Neural progenitor cell (in vitro differentiated cells): ENCODE measurements around the gene MPPED2. TPM values are rescaled to one million over a fixed set of nuclear protein-coding genes. Genes with fewer than 3 reads are reported as not detected.

ENCODE experiments used
- DNase-seq: peaks from one replicate; pipeline ENCODE4 v3.0.0-alpha.2; 2016; ENCODE audit warnings: low spot score
- H2AFZ ChIP-seq: fragments of 200-600 bp; sonication (generic); replicated peaks from 2 replicates; pipeline ENCODE4 v1.6.1; 2016; ENCODE audit warnings: antibody characterized with exemption
- H3F3A ChIP-seq: fragments of 200-600 bp; sonication (generic); 2 replicates; pipeline ENCODE4 v1.6.1; 2016; ENCODE audit warnings: antibody characterized with exemption, low read depth
- H3K27ac ChIP-seq: fragments of 200-600 bp; sonication (generic); 2 replicates; pipeline ENCODE4 v1.5.1; 2016; ENCODE audit warnings: mild to moderate bottlenecking
- H3K27me3 ChIP-seq: fragments of 200-600 bp; sonication (generic); 2 replicates; pipeline ENCODE4 v1.6.1; 2016; ENCODE audit warnings: mild to moderate bottlenecking, moderate library complexity
- H3K36me3 ChIP-seq: fragments of 200-600 bp; sonication (generic); 2 replicates; pipeline ENCODE4 v1.5.1; 2016
- H3K4me1 ChIP-seq: fragments of 200-600 bp; sonication (generic); 2 replicates; pipeline ENCODE4 v1.6.1; 2016; ENCODE audit warnings: mixed run types
- H3K4me2 ChIP-seq: fragments of 200-600 bp; sonication (generic); 2 replicates; pipeline ENCODE4 v1.6.1; 2016
- H3K4me3 ChIP-seq: fragments of 200-600 bp; sonication (generic); 2 replicates; pipeline ENCODE4 v1.5.1; 2016
- H3K79me2 ChIP-seq: fragments of 200-600 bp; sonication (generic); 2 replicates; pipeline ENCODE4 v1.6.1; 2016; ENCODE audit warnings: low read depth
- H3K9ac ChIP-seq: fragments of 200-600 bp; sonication (generic); 2 replicates; pipeline ENCODE4 v1.6.1; 2016
- H3K9me3 ChIP-seq: fragments of 200-600 bp; sonication (generic); 2 replicates; pipeline ENCODE4 v1.5.1; 2016; ENCODE audit warnings: low read depth
- H4K20me1 ChIP-seq: fragments of 200-600 bp; sonication (generic); 2 replicates; pipeline ENCODE4 v1.6.1; 2016; ENCODE audit warnings: low read depth
- H3K27ac Mint-ChIP-seq: 3 replicates; pipeline ENCODE4 v1.8.0; 2021; ENCODE audit warnings: mixed read lengths
- H3K27me3 Mint-ChIP-seq: 2 replicates; pipeline ENCODE4 v1.8.0; 2022; ENCODE audit warnings: low read depth, mild to moderate bottlenecking, inconsistent platforms, moderate library complexity, mixed read lengths; ENCODE audit not compliant: insufficient read depth
- H3K36me3 Mint-ChIP-seq: 3 replicates; pipeline ENCODE4 v1.8.0; 2021; ENCODE audit warnings: mixed read lengths
- H3K4me1 Mint-ChIP-seq: 3 replicates; pipeline ENCODE4 v1.8.0; 2021; ENCODE audit warnings: mixed read lengths
- H3K4me3 Mint-ChIP-seq: 3 replicates; pipeline ENCODE4 v1.8.0; 2021; ENCODE audit warnings: mild to moderate bottlenecking, moderate library complexity, mixed read lengths
- H3K9me3 Mint-ChIP-seq: 3 replicates; pipeline ENCODE4 v1.8.0; 2020; ENCODE audit warnings: mixed read lengths
- EZH2 ChIP-seq: fragments of 200-600 bp; sonication (generic); IDR thresholded peaks from 2 replicates; pipeline ENCODE4 v1.6.1; 2017; ENCODE audit warnings: antibody characterized with exemption, mild to moderate bottlenecking, moderate library complexity
- EZH2phosphoT487 ChIP-seq: fragments of 200-600 bp; sonication (generic); IDR thresholded peaks from 2 replicates; pipeline ENCODE4 v1.6.1; 2017; ENCODE audit warnings: antibody characterized with exemption
- total RNA-seq: library from RNA; depleted of rRNA; stranded (reverse); fragments of >200 nt; gene quantifications from 2 replicates; pipeline ENCODE4 v1.2.3, GENCODE V29; 2015; ENCODE audit warnings: low replicate concordance
- TF ChIP-seq, protein P1 (sequence below): fragments of 200-600 bp; sonication (generic); IDR thresholded peaks from 2 replicates; pipeline ENCODE4 v1.5.1; 2017; ENCODE audit warnings: antibody characterized with exemption, mild to moderate bottlenecking

Gene MPPED2
- total RNA-seq, 1 donor from 2014 or later, result 3.4 TPM

DNA sequence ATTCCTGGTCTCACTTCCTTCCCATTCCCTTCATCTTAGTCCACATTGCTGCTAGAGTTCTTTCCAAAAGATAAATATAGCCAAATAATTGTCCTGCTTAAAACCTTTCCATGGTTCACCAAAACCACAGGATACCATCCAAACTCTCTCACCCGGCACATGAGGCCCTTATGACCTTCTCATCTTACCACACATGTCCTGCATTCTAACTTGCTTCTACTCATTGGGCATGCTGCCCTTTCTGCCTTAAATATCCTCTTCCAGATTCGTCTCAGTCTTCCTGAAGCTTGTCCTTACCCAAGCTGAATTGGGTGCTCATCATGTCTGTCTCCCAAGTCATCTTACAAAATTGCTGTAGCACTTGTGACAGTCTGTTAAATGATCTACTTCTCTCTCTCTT is 114.9 kb downstream of the MPPED2 start:
- H3K4me3 ChIP-seq, result no peak overlapping the region
- Mint-ChIP-seq H3K36me3 (no peaks in the 10 kb centered on the region), H3K27me3 (peaks cover 2% of the 10 kb centered on the region), H3K4me1 (peaks cover 5% of the 10 kb centered on the region), H3K4me3 (no peak overlapping the region), H3K27ac (no peak overlapping the region), H3K9me3 (no peaks in the 10 kb centered on the region)
- no peak overlapping the region for H3K4me2 ChIP-seq
- H3K79me2 ChIP-seq, result no peaks in the 10 kb centered on the region
- TF ChIP-seq EZH2 (no peak), EZH2phosphoT487 (no peak)
- TF ChIP-seq, protein P1, sequence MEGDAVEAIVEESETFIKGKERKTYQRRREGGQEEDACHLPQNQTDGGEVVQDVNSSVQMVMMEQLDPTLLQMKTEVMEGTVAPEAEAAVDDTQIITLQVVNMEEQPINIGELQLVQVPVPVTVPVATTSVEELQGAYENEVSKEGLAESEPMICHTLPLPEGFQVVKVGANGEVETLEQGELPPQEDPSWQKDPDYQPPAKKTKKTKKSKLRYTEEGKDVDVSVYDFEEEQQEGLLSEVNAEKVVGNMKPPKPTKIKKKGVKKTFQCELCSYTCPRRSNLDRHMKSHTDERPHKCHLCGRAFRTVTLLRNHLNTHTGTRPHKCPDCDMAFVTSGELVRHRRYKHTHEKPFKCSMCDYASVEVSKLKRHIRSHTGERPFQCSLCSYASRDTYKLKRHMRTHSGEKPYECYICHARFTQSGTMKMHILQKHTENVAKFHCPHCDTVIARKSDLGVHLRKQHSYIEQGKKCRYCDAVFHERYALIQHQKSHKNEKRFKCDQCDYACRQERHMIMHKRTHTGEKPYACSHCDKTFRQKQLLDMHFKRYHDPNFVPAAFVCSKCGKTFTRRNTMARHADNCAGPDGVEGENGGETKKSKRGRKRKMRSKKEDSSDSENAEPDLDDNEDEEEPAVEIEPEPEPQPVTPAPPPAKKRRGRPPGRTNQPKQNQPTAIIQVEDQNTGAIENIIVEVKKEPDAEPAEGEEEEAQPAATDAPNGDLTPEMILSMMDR, result no peak
- no peaks in the 10 kb centered on the region for H3F3A ChIP-seq
- no peaks in the 10 kb centered on the region for H3K27me3 ChIP-seq
- no peak for DNase-seq
- H3K27ac ChIP-seq, result no peak overlapping the region
- H3K4me1 ChIP-seq, result peaks cover 10% of the 10 kb centered on the region
- no peaks in the 10 kb centered on the region for H4K20me1 ChIP-seq
- no peak overlapping the region for H2AFZ ChIP-seq
- no peaks in the 10 kb centered on the region for H3K36me3 ChIP-seq
- H3K9ac ChIP-seq, result no peak overlapping the region
- no peaks in the 10 kb centered on the region for H3K9me3 ChIP-seq

DNA sequence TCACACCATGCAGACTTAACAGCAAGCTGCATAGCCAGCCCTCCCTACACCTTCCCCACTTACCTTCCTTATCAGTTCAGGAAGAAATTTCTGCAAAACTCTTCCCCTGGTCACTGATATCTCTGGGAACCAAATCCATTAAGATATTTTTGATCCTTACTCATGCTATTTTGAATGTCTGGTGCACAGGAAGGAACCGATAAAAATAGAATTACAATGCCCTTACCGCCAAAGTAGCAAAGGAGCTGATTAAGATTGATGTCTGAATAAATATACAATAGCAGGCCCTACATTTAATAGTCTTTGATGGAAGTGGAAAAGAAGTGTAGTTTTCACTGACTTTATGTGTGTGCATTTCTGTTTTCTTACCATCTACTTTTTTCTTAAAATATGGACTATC is 117.3 kb downstream of the MPPED2 start:
- Mint-ChIP-seq H3K4me3 (no peak overlapping the region), H3K27ac (no peak overlapping the region), H3K27me3 (peaks cover 2% of the 10 kb centered on the region), H3K36me3 (no peaks in the 10 kb centered on the region), H3K9me3 (no peaks in the 10 kb centered on the region), H3K4me1 (peaks cover 6% of the 10 kb centered on the region)
- no peak overlapping the region for H3K27ac ChIP-seq
- H3K4me1 ChIP-seq, result peaks cover 10% of the 10 kb centered on the region
- H3K9ac ChIP-seq, result no peak overlapping the region
- H3K79me2 ChIP-seq, result no peaks in the 10 kb centered on the region
- H3K9me3 ChIP-seq, result no peaks in the 10 kb centered on the region
- no peak overlapping the region for H3K4me3 ChIP-seq
- H3F3A ChIP-seq, result no peaks in the 10 kb centered on the region
- H2AFZ ChIP-seq, result no peak overlapping the region
- no peak overlapping the region for H3K4me2 ChIP-seq
- no peaks in the 10 kb centered on the region for H4K20me1 ChIP-seq
- no peak for DNase-seq
- H3K36me3 ChIP-seq, result no peaks in the 10 kb centered on the region
- no peak for TF ChIP-seq EZH2phosphoT487
- no peak for TF ChIP-seq EZH2
- TF ChIP-seq, protein P1, result no peak
- H3K27me3 ChIP-seq, result no peaks in the 10 kb centered on the region

DNA sequence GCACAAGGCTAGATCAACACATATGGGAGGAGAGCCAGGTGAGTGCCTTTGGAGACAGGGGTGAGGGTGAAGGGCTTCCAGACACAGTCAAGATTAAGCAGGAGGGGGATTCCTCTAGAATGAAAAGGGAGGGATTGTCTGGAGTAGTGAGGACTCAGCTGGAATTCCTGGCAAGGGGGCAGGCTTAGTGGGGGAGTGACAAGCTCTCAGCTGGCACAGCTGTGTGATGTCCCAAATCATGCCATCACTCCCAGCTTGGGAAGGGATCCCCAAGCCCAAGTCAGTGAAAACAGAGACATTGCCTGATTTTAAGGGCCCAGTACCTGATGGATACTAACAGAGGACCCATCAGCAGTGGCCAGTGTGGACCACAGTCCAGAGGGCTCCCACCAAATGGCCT is 119.0 kb downstream of the MPPED2 start:
- Mint-ChIP-seq H3K4me3 (no peak overlapping the region), H3K9me3 (no peaks in the 10 kb centered on the region), H3K4me1 (peaks cover 6% of the 10 kb centered on the region), H3K36me3 (no peaks in the 10 kb centered on the region), H3K27me3 (peaks cover 2% of the 10 kb centered on the region), H3K27ac (no peak overlapping the region)
- H3K27me3 ChIP-seq, result no peaks in the 10 kb centered on the region
- H3K4me3 ChIP-seq, result no peak overlapping the region
- no peaks in the 10 kb centered on the region for H3F3A ChIP-seq
- H3K9me3 ChIP-seq, result no peaks in the 10 kb centered on the region
- H3K79me2 ChIP-seq, result no peaks in the 10 kb centered on the region
- H3K4me2 ChIP-seq, result peak overlapping the region; percentile 38
- H3K9ac ChIP-seq, result no peak overlapping the region
- no peaks in the 10 kb centered on the region for H3K36me3 ChIP-seq
- H2AFZ ChIP-seq, result no peak overlapping the region
- no peaks in the 10 kb centered on the region for H4K20me1 ChIP-seq
- H3K27ac ChIP-seq, result no peak overlapping the region
- peaks cover 10% of the 10 kb centered on the region for H3K4me1 ChIP-seq
- TF ChIP-seq, protein P1, result no peak
- TF ChIP-seq EZH2phosphoT487, result no peak
- TF ChIP-seq EZH2, result no peak
- DNase-seq, result no peak
